HG03039 (cell line): ENCODE measurements around the gene PNCK.
"Not testable (repeated sequence)": the region's sequence is repeated elsewhere in the genome, so short reads cannot be mapped to it uniquely, and the experiment has no call there.

Source experiments
- ATAC-seq: cut with Tn5 transposase; IDR thresholded peaks from one replicate; pipeline ENCODE4 v1.9.1; 2021; ENCODE audit warnings: mild to moderate bottlenecking, moderate library complexity; ENCODE audit not compliant: unreplicated experiment

The PNCK gene

DNA sequence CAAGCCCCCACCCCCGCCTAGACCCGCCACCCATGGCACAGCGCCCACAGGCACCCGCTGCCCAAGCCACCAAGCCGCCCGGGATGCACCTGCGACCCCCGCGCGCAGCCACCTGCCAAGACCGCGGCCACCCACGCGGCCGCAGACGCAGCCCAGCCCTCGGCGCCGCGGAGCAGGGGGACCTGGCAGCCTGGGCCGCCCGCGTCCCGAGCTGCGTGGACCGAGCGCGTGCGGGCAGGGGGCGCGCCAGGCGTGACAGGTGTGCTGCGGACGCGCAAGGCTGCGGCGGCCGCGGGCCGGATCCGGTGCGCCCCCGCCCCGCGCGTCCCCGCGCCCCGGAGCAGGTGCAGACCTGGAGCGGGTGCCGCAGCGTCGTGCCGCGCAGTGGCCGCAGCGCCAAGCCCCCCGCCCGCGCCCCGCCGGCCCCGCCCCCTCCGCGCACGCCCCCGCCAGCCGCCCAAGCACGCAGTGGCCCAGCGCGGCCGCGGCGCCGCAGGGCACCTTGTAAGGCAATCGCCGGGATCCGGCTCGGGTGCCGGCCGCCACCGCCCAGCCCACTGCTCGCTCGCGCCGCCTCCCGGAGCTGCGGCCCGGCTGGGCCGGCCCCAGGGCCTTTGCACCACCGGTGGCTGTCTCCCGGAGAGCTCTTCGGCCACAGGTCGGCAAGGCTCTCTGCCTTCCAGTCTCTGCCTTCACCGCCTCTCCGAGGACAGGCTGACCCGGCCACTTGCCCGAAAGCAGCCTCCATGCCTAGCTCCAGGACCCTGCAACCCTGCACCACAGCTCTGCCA lies at the start of gene PNCK:
Gene PNCK, minus strand, starts transcription at position 386 of the 791 bp plus-strand sequence. CDS start 737 bp downstream, outside the sequence.
- no peak for ATAC-seq

DNA sequence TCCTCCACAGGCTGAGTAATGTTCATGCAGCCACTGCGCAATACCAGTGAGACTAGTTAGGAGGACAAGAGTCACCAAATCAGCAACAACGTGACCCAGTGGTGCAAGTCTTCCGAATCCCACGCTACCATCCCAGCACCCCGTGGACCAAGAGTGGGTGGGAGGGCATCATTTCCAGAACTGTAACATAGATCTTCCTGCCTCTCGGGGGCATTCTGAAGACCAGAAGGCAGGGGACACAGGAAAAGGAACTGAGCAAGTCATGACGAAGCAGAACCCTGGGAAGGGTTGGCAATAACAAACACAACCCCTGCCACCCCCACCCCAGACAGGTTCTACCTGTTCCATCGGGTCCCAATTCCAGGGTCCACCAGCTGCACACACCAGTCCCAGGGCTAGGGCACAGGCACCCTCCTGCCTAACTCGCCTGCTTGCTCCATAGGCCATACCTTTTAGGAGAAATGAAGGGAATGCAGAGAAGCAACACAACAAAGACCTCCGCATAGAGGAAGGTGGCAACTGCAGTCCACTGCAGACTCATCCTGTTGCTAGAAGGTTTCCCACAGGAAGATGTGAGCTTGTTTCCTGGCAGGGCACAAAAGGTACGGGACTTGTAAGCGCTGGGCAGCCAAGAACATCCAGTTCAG lies 49.2 kb upstream of the PNCK start:
- no peak for ATAC-seq

DNA sequence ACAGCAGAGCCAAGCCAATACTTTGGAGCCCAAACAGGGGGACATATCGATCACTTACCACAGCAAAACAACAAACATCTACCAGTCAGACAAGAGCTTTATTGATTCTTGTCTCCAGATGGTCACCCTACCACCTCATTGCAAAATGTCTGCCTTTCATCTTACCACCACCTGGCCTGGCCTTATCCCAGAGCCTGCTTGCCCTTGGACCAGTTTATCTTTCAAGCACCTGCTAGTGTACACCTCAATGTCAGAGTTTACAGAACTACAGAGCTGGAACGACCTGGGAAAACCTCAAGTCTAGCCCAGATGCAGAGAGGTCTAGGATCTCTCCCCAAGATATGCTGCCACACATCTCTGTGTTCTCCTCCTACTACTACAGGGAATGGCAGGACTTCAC lies 46.1 kb upstream of the PNCK start:
- no peak for ATAC-seq

DNA sequence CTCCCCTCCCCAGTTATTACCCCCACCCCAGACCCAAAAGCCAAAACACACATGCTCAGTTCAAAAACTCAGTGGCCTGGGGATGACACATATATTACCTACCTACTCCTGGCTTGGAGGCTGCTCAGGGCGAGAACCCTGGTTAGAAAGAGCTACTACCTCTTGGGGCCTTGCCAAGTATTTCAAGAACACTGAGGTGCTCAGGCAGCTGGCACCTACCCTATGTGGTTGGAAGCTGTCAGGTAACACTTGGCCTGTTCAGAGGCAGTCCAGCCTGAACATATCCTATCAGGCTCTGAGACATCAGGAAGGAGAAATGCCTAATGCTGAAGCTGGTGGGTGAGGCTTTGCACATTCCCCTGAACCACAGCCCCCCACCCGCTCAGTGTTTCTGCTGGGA lies 45.6 kb upstream of the PNCK start:
- ATAC-seq, result no peak

DNA sequence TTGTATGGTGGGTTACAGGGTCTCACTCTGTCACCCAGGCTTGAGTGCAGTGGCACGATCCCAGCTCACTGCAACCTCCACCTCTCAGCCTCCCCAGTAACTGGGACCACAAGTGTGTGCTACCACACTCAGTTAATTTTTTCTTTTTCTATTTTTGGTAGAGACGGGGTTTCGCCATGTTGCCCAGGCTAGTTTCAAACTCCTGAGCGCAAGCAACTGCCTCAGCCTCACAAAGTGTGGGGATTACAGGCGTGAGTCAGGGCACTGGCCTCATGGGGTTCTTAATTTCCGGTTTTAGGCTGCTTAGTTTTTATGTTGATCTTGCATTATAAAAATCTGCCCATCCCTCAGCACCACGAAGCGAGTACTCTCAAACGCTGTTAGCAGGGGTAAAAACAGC lies 43.8 kb upstream of the PNCK start:
- no peak for ATAC-seq

DNA sequence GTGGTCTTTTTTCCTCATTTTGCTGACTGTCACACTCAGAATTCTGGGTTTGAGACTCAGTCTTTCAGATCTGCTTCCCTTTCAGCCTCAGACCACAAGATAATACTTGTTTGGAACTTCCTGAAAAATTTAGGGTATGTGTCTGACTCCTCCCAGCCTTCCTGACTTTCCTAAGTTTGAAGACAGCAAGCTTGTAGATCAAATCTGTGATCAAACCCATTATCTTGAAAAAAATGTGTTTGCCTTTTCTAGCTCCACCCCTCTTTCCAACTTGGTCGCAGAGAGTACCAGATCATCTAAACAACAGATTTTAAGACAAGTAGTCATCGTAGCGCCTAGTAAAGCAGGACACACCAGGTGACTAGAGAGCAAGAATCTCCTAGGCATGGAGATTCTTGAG lies 40.6 kb upstream of the PNCK start:
- no peak for ATAC-seq

DNA sequence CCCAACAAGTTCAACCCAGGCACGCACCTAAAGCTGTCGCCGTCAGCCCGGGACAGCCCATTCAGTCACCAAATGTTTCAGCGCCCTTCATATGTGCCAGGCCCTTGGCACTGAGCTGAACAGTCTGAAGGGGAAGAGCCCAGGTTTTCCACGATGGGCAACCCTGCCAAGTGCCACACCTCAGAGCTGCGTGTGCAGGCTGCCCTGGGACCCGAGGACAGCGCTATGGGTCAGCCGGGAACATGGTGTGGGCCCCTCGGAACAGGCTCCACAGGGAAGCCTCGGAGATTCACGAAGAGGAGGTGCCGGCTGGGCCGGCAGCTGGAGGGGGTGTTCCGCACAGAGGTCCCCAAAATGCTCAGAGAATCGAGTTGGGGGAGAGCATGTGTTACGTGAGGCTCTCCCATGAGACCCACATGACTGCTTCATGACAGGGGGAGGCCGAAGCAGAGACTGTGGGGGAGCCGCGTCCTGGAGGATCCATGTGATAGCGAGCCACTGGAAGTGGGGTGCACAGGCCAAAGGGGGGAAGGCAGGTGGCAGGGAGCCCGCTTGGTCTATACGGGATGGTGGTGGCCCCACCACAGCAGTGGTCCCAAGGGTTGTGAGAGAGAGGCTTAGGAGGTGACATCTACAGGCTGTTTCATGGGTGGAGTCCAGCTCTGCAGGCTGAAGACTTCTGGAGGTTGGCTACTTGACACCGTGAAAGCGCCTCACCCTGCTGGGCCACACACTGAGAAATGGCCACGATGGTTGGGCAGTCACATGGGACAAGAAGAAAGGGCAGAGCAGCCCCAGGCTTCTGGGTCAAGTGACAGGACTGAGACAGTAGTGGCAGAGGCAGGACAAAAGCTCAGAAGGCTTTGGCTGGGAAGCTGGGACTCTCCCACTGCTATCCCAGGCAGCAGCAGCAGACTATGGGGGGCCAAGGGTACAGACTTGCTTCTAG lies 36.4 kb upstream of the PNCK start:
- ATAC-seq, result no peak

DNA sequence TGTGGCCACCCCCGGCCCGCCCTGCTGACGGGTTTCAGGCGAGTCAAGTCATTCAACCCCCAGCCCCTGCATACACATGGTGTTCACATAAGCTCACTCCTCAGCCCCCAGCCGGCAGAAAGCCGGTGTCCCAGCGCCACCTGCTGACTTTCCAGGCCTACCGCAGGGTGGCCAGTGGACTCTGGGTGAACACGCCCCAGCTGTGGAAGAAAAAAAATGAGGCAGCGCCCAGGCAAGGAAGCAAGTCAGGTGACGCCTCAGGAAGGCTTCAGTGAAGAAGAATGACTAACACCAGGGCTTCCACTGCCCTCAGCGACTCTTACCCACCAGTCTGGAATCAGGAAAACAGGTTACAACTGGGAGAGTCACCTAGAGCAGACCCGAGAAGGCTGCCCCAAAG lies 34.8 kb upstream of the PNCK start:
- ATAC-seq, result no peak

DNA sequence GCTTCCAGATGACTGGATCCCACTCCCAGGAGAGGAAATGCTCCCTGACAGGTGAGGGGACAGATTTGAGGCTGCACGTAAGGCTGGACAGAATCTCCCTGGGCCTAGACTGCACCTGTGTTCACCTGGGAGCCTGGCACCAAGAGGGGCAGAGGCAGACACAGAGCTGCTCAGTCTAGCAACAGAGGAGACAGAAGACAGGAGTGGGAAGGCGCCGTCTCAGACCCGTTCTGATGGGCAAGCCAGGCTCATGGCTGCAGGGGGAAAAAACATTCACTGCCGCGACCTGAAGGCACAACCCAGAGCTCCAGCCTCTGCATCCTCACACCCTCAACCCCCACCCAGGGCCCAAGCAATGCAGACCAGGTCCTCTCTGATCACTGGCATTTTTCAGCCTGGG lies 33.8 kb upstream of the PNCK start:
- no peak for ATAC-seq

DNA sequence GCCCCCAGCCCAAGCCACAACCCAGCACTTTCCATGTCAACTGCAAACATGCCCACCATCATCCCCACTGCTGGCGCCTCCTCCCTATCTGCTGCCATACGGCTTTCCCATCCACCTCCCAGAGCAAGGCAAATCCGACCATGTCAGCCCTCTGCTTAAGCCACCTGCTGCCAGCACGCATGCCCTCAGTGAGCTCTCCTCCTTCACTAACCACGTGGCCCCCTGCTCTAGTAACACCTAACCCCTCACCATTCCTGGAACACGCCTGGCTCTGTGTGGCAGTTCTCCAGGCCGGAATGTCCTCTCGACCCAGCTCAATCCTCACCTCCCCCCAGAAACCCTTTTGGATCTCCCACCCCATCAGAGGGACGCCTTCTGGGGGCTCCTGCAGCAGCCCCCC lies 33.2 kb upstream of the PNCK start:
- ATAC-seq, result no peak

DNA sequence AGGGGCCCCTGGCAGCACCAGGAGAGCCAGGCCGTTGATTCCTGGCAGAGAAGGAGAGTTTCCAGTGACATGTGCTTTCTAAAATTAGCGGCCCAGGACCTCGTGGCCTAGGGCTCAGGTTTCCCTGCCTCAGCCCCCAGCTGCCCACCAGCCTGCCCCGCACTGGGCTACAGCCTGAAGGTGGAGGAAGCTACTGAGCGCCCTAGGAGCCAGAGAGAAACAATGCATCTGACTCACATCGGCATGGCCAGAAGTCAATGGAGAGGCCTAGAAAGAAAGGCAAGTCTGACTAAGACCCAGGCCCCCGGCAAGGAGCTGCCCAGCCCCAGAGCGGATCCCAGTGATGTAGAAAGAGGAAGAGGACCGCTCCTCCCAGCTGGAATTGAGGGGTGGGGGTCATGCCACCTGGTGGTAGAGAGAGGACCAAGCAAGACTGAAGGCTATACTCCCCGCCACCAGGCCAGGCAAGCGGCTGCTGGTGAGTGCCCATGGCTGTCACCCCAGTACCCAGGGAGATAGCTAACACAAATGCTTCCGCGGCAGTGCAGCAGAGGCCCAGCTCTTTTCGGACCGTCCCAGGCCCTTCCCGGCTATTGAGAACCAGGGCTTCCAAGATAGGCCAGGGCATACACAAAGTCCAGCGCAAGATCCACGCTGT lies 31.9 kb upstream of the PNCK start:
- ATAC-seq, result not testable (repeated sequence)

DNA sequence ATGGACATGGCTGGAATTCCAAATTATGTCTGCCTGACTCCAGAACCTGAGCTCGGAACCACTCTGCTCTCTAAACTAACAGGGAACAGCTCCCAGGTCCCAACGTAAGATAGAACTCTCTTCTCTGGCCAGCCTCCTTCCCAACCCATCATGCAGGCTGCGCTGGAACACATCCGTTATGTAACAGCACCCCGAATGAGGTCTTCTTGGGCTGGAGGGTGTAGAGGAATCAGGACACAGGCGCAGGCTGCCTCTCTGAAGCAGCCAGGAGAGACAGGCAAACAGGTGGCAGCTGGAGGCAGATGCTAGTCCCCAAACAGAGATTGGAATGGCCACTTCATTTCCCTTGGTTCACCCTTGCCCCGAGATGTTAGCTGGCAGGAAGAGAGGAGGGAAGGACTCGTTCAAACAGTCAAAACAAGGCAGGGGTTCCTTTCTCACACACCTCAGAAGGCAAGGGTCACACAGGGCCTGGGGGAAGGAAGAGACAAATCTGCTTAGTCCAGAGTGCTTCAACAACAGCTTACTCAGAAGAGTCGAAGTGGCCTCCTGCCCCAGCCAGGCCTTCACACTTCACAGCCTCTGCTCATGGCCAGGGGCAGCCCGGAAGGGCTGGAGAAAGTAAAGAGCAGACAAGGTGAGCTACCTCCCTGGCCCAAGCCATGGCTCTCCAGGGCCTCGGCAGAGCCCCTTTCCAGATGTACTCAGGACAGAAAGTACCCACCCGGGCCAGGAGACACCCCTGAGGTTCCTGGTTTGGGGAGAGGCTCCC lies 31.2 kb upstream of the PNCK start:
- ATAC-seq, result not testable (repeated sequence)

DNA sequence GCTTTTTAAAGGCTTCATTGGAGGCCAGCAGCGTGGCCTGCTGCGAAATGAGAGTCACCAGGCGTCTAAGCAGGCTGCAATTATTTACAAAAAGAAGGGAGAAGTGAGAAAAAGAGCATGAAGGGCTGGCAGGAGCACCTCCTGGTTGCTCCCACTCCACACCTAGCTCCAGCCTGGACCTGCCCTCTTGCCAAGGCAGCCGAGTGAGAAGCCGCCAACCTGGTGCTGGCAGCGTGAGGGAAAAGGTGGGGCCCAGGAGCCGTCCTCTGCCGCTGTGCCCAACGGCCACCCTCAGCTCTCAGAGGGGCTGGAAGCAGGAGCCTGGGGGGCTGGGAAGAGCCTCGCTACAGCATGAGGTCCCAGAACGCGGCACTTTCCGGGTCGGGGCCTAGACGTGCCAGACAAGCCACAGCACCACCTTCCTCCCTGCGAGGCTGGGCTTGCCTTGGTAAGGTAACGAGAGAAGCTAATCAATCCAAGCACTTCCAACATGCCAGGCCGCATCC lies 30.5 kb upstream of the PNCK start:
- no peak for ATAC-seq

DNA sequence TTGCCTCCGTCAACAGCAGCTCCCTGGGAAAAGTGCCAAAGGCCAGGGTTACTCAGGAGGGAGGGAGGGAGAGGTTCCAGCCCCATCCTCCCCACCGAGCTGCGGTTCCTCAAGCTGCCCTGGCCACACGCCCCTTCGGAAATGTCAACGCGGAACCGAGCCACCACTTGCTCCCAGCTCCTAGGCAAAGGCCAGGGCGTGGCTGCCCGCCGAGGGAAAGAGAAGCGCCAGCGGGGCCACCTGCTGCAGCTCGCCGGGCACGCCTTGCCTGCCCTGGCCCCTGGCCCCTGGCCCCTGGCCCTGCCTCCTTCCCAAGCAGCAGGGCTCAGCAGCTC lies 29.4 kb upstream of the PNCK start:
- ATAC-seq, result no peak

DNA sequence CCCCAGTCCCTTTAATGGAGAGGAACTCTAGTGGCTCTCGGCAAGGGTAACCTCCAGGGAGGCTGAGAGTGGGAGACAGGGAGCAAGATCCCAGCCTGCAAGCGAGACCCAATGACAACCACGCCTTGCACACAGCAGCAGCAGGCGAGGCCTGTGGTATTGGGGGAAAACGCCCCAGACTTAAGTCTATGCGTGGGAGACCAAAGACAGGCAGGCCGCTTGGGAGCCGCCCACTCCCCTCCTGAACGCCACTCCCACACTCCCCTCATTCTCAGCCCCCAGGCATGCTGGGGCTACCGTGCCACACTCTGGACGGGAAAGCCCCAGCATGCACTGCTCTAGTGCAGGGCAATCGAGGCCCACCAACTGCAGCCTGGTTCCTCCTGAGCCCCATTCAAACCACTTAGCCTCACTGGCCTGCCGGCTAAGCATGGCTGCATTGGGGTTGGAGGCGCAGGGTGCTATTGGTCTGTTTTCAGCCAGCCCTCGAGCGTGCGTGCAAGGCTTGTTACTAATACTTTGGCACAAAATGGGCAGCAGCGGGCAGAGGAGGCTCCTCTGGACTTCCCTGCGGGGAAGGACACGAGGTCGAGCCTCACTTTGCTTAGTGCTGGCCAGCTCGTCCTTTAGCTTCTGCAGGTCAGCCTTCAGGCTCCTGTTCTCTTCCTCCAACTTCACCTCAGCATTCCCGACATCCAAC lies 28.9 kb upstream of the PNCK start:
- no peak for ATAC-seq

DNA sequence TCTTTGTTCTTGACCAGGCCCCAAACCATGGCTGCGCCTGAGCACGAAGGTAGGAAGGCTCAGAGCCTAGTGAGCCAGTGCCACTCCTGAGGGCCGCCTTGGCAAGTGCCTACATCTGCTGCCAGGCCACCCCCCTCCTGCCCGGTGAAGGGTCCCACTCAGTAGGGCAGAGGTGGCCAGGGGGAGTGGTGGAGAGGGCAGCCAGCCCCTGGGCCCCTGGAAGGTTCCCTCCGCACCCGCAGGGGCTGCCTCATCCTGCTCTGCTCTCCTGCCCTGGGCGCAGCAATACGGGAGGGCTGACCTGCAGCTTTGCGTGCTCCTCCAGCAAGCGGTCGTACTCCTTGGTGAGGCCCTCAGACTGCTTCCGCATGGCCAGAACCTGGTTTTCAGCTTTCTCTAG lies 28.1 kb upstream of the PNCK start:
- ATAC-seq, result no peak

DNA sequence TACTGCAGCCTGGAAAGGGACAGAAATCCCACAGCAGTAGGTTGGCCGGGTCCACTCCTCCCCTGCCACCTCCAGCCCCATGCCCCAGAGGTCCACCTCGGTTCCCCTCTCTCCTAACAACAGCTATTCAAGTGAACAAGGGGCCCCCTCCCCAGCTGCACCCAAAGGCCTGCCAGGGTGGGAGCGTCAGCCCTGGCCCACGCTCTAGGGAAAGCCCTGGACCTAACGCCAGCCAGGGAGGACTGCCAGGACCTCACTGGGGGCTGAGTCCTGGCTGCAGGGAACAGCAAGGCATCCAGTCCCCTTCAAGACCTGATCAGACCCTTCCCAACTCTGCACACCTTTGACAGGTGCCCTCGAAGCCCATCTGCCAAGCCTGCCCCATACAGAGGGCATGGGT lies 27.4 kb upstream of the PNCK start:
- no peak for ATAC-seq

DNA sequence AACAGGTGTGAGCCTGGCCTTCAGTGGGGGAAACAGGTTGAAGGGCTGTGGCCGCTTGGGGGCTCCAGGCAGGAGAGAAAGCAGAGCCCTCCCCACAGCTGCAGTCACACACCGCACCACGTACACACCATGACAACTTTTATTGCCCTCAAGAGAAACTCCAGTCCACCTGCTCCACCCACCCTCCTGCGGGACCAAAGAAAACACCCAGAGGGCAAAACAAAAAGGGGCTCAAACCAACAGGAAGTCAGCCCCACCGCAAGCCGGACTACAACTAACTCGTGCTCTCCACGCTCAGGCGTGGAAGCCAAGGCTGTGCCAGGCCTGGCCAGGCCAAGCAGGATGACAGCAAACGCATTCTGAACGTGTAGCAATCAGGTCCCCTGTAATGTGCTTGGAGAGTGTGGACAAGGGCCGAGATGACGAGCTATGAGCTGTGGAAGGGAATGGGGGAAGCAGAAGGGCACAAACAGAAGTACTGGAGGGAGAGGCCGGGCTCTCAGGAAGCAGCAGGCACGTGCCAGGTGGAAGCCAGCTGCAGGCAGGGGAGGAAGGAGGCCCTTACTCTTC lies 26.8 kb upstream of the PNCK start:
- ATAC-seq, result no peak

DNA sequence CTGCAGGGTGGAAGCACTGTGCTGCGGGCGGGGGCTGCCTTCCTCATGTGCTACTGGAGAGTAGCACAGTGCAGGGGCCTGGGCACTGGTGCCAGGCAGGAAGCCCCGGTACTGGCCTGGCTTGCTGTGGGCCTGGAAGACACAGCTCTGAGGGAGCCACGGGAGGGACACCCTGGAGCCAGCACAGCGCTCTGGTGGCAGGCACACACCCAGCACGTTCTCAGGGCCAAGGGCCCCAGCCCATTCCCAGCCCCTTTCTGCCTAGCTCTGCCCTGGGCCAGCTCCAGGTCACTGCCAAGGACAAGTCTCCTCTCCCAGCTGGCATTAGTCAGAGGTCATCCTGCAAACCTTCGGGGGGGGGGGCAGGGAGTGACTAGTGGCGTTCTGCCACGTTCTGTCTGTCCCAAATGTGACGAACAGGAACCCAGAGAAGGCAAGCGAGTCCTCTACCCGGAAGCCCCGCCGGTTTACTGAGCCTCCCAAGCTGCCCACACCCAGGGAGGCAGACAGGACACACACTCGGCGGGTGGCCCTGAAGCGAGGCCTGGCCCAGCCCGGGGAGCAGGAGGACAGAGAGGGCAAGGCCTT lies 26.3 kb upstream of the PNCK start:
- not testable (repeated sequence) for ATAC-seq
